NT2/D1 (cell line): ENCODE measurements around the gene THAP5.

Experiments used
- DNase-seq: peaks from one replicate; pipeline ENCODE4 v3.0.0-alpha.2; 2011; ENCODE audit warnings: low read depth, low spot score
- H3K27me3 ChIP-seq: 2 replicates; pipeline ENCODE4 v1.6.0; 2011; ENCODE audit warnings: mild to moderate bottlenecking; ENCODE audit not compliant: insufficient read length, insufficient read depth
- H3K36me3 ChIP-seq: 2 replicates; pipeline ENCODE4 v1.6.1; 2011; ENCODE audit warnings: mild to moderate bottlenecking, low read length, mixed read lengths; ENCODE audit not compliant: insufficient read depth, insufficient read length
- H3K4me1 ChIP-seq: 2 replicates; pipeline ENCODE4 v1.5.1; 2011; ENCODE audit not compliant: insufficient read depth, insufficient read length
- H3K4me3 ChIP-seq: 2 replicates; pipeline ENCODE4 v1.5.1; 2011; ENCODE audit warnings: low read depth; ENCODE audit not compliant: insufficient read length
- H3K9ac ChIP-seq: 2 replicates; pipeline ENCODE4 v1.6.0; 2011; ENCODE audit warnings: low read depth; ENCODE audit not compliant: insufficient read length
- H3K9me3 ChIP-seq: 2 replicates; pipeline ENCODE4 v1.5.1; 2011; ENCODE audit warnings: mild to moderate bottlenecking, low read length; ENCODE audit not compliant: insufficient read depth
- SUZ12 ChIP-seq: IDR thresholded peaks from 2 replicates; pipeline ENCODE4 v1.6.1; 2011; ENCODE audit not compliant: insufficient read length, insufficient read depth; ENCODE audit errors: extremely low read depth
- YY1 ChIP-seq: IDR thresholded peaks from 2 replicates; pipeline ENCODE4 v1.6.1; 2011; ENCODE audit not compliant: insufficient read length, insufficient read depth
- ZNF274 ChIP-seq: IDR thresholded peaks from 2 replicates; pipeline ENCODE4 v1.6.1; 2011; ENCODE audit warnings: mild to moderate bottlenecking, low read depth, low read length

Gene THAP5

GRCh38 chr7:108528183-108528712 lies 41.3 kb downstream of the THAP5 start:
- no peaks in the 10 kb centered on the region for H3K9me3 ChIP-seq
- no peak for DNase-seq
- no peak for TF ChIP-seq SUZ12
- no peak for TF ChIP-seq ZNF274
- TF ChIP-seq YY1 = no peak
- no peaks in the 10 kb centered on the region for H3K36me3 ChIP-seq
- no peaks in the 10 kb centered on the region for H3K27me3 ChIP-seq
- no peak overlapping the region for H3K4me3 ChIP-seq
- no peaks in the 10 kb centered on the region for H3K4me1 ChIP-seq
- no peak overlapping the region for H3K9ac ChIP-seq

GRCh38 chr7:108526768-108527017 lies 42.8 kb downstream of the THAP5 start:
- Histone ChIP-seq H3K9ac (peak overlapping the region; percentile 84), H3K9me3 (no peaks in the 10 kb centered on the region), H3K36me3 (no peaks in the 10 kb centered on the region), H3K27me3 (no peaks in the 10 kb centered on the region), H3K4me1 (no peaks in the 10 kb centered on the region), H3K4me3 (peak overlapping the region; percentile 78)
- TF ChIP-seq ZNF274 (no peak), SUZ12 (no peak), YY1 (no peak)
- no peak for DNase-seq

GRCh38 chr7:108525985-108526767 lies 43.3 kb downstream of the THAP5 start, which contains the start of gene PNPLA8:
TSS of gene PNPLA8 (minus strand) at chr7:108526135. CDS start at chr7:108515491, 10,644 bp downstream.
- TF ChIP-seq SUZ12 = no peak
- TF ChIP-seq YY1 = no peak
- TF ChIP-seq ZNF274 = no peak
- Histone ChIP-seq H3K27me3 (no peaks in the 10 kb centered on the region), H3K9me3 (no peaks in the 10 kb centered on the region), H3K9ac (peak within 1 kb of the TSS; percentile 84), H3K4me1 (no peaks in the 10 kb centered on the region), H3K4me3 (peak within 1 kb of the TSS; percentile 78), H3K36me3 (no peaks in the 10 kb centered on the region)
- DNase-seq = peak; percentile 99

GRCh38 chr7:108525327-108525984 lies 44.0 kb downstream of the THAP5 start:
- H3K4me1 ChIP-seq = no peaks in the 10 kb centered on the region
- H3K9ac ChIP-seq = peak overlapping the region; percentile 78
- no peaks in the 10 kb centered on the region for H3K36me3 ChIP-seq
- no peak for TF ChIP-seq SUZ12
- no peaks in the 10 kb centered on the region for H3K9me3 ChIP-seq
- no peaks in the 10 kb centered on the region for H3K27me3 ChIP-seq
- peak; percentile 70 for DNase-seq
- H3K4me3 ChIP-seq = peak overlapping the region; percentile 78

- Histone ChIP-seq H3K36me3 (peaks cover 3% of the 10 kb centered on the region), H3K27me3 (no peaks in the 10 kb centered on the region), H3K4me1 (no peaks in the 10 kb centered on the region), H3K9ac (no peak overlapping the region), H3K9me3 (no peaks in the 10 kb centered on the region), H3K4me3 (no peak overlapping the region)
- TF ChIP-seq SUZ12 = no peak
- TF ChIP-seq YY1 = no peak
- TF ChIP-seq ZNF274 = no peak
- DNase-seq = no peak
Measured at GRCh38 chr7:108522780-108523179, 46.7 kb downstream of the THAP5 start.

- no peak for TF ChIP-seq SUZ12
- TF ChIP-seq ZNF274 = no peak
- TF ChIP-seq YY1 = no peak
- H3K27me3 ChIP-seq = no peaks in the 10 kb centered on the region
- no peak for DNase-seq
- H3K9ac ChIP-seq = no peak overlapping the region
- H3K9me3 ChIP-seq = no peaks in the 10 kb centered on the region
- H3K4me1 ChIP-seq = no peaks in the 10 kb centered on the region
- peaks cover 3% of the 10 kb centered on the region for H3K36me3 ChIP-seq
- no peak overlapping the region for H3K4me3 ChIP-seq
Measured at GRCh38 chr7:108517951-108518350, 51.6 kb downstream of the THAP5 start.

GRCh38 chr7:108515630-108516029 lies 53.9 kb downstream of the THAP5 start:
- peaks cover 3% of the 10 kb centered on the region for H3K36me3 ChIP-seq
- no peaks in the 10 kb centered on the region for H3K27me3 ChIP-seq
- no peak overlapping the region for H3K9ac ChIP-seq
- no peaks in the 10 kb centered on the region for H3K9me3 ChIP-seq
- no peaks in the 10 kb centered on the region for H3K4me1 ChIP-seq
- H3K4me3 ChIP-seq = no peak overlapping the region
- no peak for TF ChIP-seq SUZ12
- TF ChIP-seq YY1 = no peak
- no peak for TF ChIP-seq ZNF274
- no peak for DNase-seq
